ENCODE data around the gene UBTD2.

The UBTD2 gene

DNA sequence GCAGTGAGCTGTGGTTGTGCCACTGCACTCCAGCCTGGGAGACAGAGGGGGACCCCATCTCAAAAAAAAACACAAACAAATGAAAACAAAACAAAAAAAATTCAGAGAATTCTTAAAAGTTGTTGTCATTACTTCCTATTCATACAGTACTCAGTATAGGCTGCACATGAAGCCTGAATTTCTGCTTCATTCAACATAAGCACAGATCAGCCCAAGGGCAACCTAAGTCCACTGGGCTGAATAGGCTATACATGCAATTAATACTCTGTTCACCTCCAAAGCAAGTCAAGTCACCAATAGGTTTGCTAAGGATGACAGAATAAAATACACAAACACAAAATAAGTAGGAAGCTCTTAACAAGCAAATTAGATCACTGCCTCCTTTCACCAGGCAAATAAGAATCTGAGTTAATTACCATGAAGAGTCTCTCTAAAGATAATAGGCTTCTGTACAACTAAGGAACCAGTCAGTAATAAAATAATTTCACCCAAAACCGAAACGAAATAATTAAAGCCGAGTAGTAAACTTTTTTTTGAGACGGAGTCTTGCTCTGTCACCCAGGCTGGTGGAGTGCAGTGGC is 18.7 kb downstream of the UBTD2 start:
- TF ChIP-seq, protein P1, sequence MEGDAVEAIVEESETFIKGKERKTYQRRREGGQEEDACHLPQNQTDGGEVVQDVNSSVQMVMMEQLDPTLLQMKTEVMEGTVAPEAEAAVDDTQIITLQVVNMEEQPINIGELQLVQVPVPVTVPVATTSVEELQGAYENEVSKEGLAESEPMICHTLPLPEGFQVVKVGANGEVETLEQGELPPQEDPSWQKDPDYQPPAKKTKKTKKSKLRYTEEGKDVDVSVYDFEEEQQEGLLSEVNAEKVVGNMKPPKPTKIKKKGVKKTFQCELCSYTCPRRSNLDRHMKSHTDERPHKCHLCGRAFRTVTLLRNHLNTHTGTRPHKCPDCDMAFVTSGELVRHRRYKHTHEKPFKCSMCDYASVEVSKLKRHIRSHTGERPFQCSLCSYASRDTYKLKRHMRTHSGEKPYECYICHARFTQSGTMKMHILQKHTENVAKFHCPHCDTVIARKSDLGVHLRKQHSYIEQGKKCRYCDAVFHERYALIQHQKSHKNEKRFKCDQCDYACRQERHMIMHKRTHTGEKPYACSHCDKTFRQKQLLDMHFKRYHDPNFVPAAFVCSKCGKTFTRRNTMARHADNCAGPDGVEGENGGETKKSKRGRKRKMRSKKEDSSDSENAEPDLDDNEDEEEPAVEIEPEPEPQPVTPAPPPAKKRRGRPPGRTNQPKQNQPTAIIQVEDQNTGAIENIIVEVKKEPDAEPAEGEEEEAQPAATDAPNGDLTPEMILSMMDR (IDR thresholded peaks at IDR 0.05; ENCODE audit: extremely low read depth, missing control alignments), result no peak
- no peak for DNase-seq (ENCODE audit: low spot score)

DNA sequence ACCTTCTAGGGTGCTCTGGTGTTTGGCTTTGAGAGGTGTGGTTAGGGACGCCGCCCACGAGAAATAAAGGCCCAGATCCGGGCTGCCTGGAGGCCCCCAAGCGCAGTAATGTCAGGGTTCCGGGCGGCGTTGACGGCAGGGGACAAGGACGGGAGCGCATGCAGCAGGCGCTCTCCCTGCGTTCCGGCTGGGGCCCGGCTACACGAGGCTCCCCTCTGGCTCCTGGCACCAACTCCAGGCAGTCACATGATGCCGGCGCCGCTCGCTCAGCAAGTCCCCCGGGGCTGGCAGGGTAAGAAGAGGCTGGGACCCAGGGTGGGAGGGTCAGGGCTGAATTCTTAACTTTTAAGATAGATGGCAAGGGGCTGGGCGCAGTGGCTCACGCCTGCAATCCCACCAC is 28.1 kb downstream of the UBTD2 start:
- TF ChIP-seq, protein P1 (IDR thresholded peaks at IDR 0.05; ENCODE audit: extremely low read depth, missing control alignments), result no peak
- DNase-seq (ENCODE audit: low spot score), result no peak

DNA sequence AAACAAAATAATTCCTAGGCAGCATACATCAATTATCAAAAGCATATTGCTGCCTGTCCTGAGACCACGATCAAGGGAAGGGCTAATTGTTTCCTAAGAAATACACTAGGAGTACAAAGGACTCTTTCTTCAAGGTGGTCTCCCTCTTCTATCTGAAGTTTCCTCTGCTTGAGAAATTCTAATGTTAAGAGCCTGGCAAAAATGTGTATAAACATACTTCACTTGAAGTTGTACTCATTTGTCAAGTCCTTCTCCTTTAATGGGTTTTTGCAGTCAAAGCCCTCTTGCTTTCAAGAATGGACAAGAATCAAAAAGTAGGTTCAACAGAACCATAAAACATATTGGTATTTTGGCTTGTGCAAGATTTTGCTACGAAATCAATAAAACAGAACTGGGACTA is 31.1 kb downstream of the UBTD2 start:
- no peak for DNase-seq (ENCODE audit: low spot score)
- TF ChIP-seq, protein P1 (IDR thresholded peaks at IDR 0.05; ENCODE audit: extremely low read depth, missing control alignments), result no peak

DNA sequence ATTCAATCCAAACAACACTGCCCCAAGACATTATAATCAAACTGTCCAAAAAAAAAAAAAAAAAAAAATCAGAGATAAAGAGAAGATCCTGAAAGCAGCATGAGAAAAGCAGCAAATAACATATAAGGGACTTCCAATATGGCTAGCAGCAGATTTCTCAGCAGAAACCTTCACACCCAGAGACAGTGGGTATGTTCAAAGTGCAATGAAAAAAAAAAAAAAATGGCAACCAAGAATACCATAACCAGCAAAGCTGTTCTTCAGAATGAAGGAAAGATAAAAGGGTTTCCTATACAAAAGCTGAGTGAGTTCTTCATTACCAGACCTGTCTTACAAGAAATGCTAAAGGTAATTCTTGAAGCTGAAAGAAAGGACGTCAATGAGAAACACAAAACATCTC is 32.1 kb downstream of the UBTD2 start:
- DNase-seq (ENCODE audit: low spot score), result no peak
- TF ChIP-seq, protein P1 (IDR thresholded peaks at IDR 0.05; ENCODE audit: extremely low read depth, missing control alignments), result no peak

DNA sequence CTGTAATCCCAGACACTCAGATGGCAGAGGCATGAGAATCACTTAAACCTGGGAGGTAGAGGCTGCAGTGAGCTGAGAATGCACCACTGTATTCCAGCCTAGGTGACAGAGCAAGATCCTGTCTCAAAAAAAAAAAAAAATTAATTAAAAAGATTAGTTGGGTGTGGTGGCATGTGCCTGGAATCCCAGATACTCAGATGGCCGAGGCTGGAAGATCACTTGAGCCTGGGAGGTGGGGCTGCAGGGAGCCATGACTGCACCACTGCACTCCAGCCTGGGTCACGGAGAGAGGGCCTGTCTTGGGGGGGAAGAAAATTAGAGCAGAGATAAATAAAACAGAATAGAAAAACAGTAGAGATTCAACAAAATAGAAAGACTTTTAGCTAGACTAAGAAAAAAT is 34.9 kb downstream of the UBTD2 start:
- TF ChIP-seq, protein P1 (IDR thresholded peaks at IDR 0.05; ENCODE audit: extremely low read depth, missing control alignments), result no peak
- no peak for DNase-seq (ENCODE audit: low spot score)

DNA sequence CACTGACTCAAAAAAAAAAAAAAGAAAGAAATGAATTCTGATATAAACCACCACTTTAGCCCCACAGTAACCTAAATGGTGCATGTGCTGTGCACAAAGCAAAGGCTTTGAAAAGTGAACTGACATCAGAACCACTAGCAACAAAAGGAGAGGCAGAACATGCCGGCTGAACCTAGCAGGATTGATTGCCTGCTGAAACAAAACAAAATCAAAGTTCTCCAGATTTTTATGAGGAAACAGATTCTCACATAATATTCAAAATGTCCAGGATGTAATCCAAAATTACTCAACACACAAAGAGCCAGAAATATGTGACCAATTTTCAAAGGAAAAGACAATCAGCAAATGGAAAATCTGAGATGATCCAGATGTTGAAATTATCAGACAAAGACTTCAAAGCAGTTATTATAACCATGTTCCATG is 37.9 kb downstream of the UBTD2 start:
- TF ChIP-seq, protein P1 (IDR thresholded peaks at IDR 0.05; ENCODE audit: extremely low read depth, missing control alignments), result no peak
- no peak for DNase-seq (ENCODE audit: low spot score)

DNA sequence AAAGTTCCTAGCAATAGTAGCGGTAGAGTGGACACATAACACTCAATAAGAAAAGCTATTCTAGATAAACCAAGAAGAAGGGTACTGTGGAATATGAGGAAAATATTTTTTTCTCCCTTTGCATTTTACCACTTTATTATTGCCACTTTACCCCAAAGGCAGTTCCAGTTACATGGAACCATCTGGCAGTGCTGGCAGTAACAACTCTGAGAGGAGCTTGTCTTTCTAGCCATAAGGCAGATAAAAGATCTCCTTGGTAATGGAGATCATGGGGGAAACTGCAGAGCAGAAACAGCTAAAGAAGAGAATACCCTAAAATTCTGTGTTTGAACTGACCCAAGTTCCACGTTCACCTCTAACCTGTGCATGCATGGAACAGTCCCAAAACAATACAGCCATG is 38.5 kb downstream of the UBTD2 start:
- DNase-seq (ENCODE audit: low spot score), result no peak
- TF ChIP-seq, protein P1 (IDR thresholded peaks at IDR 0.05; ENCODE audit: extremely low read depth, missing control alignments), result no peak
